HG03565 (cell line): ENCODE results near the gene MINDY1.
A peak's percentile ranks its signal among the peaks of the same experiment; 100 is the strongest.

Source experiments
- ATAC-seq: cut with Tn5 transposase; IDR thresholded peaks from one replicate; pipeline ENCODE4 v1.9.1; 2021; ENCODE audit warnings: mild to moderate bottlenecking, moderate library complexity; ENCODE audit not compliant: unreplicated experiment

Gene MINDY1

DNA sequence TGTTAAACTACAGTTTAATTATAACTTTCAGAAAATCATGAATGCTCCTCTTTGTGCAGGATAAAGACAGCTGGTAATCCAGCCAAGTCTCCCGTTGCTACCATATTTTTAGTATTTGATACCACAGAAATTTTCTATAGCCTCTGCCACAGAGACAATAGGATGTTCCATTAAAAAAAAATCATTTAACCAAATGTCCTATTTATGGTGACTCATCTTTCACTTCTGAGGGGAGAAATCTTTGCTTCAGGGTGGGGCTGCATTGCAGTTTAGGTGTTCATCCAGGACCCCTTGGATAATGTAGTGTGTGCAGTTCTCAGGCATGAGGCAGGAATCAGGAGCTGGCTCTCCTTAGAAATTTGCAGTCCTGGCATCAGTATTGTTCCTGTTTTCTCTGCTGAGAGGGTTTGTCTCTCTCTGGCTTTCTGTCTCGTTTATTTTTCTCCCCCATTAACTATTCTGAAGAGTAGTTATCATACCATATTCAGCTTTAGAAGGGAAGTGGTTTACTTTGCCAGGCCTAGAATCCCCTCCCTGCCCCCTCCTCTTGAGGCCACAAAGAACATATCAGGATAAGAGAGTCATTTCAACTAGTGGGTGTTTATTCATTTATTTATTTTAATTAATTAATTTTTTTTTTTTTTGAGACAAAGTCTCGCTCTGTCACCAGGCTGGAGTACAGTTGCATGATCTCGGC, 4.6 kb upstream of the MINDY1 start:
- ATAC-seq: no peak

DNA sequence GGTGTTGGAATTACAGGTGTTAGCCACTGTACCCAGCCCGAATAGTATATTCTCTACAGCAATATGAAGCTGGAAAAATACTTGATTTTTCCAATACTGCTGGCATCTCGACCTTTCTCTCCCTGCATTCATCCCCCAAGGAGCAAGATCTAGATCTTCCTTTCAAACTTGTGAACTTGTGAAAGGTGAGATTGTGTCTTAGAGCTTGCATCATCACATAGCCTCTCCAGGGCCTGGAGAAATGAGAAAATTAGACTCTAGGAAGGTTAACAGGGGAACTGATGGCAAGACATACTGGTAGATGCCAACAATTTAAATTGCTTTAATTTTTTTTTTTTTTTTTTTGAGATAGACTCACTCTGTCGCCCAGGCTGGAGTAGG, 3.6 kb upstream of the MINDY1 start:
- no peak for ATAC-seq

DNA sequence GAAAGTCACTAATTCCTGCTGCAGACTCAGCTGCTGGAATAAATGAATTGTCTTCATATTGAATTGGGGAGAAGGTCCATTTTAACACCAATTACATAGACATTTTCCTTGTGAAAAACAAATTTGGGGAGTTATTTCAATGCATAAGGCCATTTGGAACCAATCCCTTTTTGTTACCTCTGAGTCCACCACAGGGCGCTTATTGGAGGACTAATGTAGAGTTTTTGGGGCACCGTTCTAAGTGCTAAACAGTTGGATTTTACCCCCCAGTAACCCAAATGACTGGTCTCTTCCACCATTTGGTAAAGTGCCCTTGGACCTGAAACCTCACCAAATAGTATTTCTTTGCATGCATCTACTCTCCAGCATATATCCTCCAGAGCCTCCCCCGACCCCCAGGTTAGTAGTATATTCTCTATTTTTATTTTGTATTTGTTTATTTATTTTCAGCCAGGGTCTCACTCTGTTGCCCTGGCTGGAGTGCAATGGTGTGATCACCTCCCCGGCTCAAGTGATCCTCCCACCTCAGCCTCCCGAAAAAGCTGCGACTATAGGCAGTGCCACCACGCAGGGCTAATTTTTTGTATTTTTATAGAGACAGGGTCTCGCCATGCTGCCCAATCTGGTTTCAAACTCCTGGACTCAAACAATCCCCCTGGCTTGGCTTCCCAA, 3.1 kb upstream of the MINDY1 start:
- no peak for ATAC-seq

DNA sequence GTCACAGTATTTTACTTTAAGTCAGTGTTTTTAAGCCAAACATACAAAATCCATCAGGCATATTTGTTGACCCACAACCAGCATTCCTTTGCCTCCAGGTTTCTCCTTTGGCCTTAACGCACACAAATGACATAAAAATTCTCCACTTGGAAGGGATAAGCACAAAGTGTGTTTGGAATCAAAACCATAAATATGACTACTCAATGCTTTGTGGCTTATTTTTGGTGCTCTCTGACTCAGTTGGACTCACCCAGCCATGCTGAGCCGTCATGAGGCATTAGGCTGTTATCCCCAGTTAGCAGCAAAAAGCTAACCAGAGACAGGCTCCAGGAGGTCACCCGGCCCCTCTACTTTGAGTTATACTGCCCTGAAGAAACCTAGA, 2.5 kb upstream of the MINDY1 start:
- ATAC-seq: no peak

DNA sequence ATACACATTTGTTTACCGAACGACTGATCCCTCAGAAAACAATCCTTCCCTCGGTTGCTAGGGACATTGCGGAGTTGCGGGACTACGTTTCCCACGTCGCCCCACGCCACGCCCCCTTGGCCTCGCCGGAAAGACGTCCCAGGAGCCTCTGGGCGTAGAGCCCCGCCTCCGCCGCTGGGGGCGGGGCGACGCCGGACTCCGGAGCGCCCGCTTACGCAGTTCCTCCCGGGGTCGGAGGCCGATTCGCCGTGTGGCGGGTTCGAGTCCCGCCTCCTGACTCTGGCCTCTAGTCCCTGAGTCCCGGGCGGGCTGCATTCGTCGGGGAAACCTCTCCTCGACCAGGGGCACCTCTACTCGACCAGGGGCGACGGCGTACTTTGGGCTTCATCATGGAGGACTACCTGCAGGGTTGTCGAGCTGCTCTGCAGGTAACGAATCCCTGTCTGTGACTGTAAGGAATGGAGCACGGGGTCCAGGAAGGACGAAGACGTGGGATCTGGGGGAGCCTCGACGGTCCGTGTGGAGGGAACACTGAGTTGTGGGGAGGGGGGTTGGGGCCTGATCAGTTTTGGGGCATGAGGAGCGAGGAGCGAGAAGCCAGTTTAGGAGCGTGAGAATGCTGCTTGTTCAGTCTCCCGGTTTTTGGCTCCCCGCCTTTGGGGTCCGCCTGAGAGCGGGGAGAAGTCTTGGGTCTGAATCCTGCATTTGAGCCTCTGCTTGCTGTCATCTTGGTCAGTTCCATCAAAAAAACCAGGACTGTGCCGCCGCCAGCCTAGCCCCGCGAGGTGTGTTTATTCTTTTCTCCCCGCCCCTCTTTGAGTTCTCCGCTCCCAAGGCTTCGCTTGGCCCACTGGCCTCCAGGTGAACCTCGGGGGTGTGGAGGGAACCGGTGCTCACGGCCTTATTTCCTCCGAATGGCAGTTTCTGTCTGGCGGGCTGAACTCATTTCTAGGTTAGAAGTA, 1.8 kb upstream of the MINDY1 start, which contains the start of gene PRUNE1:
Gene PRUNE1 (plus strand): TSS at position 206 of the 962 bp plus-strand sequence. CDS start 184 bp downstream, at position 390.
- peak; percentile 72 for ATAC-seq

DNA sequence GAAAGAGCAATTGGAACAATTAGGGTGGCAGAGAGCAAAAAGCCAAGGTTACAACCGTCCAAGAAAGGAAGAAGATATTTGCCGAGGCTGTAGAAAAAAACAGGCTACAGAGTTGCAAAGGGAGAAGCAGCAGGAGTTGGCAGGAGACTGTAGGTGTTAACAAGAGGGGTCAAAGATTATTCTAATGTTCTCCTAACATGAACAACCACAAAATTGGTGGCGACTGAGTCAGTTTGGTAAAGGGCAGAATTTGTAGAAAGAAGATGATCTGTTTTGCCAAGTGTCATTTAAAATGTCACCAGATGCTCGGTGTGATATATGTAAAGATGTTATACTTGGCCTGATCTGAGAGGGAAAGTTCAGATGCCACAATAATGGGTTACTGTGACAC, 1.1 kb upstream of the MINDY1 start:
- peak; percentile 5 for ATAC-seq

DNA sequence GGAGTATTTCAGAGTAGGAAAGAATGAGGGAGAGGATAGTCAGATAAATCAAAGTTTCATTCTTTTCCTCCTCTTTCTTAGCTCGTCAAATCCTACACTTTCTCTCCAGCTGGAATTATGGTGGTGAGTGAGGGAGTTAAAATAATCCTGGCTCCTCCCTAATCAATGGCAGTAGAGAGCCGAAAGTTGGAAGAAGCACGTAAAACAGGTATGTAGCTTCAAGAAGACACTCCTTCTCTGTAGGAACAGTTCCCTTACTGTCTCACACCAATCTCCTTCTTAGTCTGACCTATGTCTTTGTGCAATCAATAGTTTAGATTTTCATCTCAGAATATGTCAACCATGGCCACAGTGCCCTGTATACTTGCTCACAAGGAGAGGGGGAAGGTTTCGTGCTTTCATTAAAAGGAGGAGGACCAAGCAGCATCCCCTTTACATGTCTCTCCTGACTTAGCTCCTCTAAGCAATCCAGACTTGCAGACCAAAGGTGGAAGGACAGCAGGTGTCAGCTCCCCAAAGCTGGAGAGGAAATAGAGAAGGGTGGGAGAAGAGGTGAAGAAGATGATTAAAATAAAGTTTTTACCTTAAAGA, 878 bp downstream of the MINDY1 start:
- no peak for ATAC-seq

DNA sequence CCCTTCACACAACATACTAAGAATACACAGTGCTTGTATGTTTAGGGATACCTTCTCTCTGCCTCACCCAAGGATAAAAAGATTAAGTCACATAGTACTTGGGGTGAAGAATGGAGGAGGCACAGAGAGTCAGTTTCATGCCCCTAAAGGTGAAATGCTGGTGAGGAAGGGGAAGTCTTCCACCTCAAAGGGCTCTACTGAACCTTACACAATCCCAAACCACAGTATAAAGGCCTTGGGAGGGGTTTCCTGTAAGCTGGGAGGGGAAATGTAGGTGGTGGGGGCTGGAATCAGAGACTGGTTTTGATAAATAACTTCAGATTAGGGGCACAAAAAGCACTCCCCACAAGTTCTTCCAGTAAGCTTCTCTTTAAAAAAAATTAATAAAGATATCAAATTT, 3.5 kb downstream of the MINDY1 start:
- ATAC-seq: no peak

DNA sequence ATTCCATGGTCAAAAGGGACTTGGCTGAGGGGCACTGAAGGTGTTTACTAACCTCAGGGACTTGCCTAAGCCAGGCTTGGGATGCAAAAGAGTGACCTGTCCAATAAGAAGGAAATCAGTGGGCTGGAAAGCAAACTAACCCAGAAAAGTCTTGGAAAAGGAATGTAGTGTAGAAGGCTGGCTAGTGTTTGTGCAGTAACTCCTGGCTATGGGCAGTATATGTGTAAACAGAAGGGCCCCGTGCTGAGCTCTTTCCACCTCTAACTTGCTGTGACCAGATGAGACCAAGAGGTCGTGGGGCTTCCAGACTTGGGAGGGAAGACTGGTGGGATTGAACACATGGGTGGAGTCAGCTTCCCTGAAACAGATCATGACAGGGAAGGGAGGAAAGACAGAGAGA, 4.1 kb downstream of the MINDY1 start:
- no peak for ATAC-seq

DNA sequence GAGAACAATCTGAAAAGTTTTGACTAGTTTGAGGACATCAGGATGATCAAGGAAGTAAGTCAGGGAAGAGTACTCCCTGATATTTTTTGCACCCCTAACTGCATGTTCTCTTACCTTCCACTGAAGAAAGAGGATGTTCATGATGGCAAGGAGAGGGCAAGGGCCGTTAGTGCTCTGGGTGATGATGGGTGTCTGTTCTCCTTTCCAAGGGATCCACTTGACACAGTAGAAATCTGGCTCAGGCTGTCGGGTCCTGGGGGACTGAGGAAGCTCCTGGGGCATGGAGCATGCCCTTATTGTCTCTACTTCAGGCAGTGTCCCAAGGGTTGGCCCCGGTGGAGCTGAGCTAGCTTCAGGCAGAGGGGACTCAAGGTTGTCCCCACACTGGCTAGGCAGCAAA, 4.7 kb downstream of the MINDY1 start:
- no peak for ATAC-seq

DNA sequence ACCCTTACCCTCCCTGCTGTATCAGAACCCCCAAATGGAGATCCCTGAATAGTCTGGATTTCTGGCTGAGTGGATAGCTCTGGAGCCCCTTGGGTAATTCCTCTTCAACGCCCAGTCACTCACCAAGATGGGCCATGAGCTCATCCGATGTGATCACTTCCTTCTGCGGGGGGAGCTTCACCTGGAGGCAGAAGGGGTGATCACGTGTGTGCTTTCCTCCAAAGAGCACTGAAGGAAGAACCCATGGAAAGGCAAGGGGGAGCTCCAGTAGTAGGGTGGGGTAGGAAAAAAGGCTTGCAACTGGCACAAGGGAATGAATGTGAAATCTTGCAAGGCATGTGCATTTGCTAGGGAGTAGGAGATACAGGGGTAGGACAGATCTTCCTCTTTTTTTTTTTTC, 5.1 kb downstream of the MINDY1 start:
- ATAC-seq: no peak

DNA sequence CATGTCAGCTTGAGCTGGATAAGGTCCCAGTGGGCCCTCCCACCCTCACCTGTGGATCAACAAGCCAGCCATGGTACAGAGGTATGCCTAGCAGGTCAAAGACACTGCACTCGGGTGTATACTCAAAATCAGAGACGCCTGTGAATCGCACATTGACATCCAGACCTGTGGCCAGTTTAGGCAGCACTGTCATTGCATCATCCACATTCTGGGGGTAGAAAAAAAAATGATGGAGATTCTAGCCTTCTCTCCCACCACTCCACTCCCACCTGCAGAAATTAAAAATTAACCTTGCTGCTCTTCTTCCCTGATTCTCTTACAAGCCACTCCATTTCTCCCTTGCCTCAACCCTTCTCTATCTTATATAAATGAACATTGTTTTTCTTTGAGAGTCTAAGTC, 6.3 kb downstream of the MINDY1 start:
- no peak for ATAC-seq

DNA sequence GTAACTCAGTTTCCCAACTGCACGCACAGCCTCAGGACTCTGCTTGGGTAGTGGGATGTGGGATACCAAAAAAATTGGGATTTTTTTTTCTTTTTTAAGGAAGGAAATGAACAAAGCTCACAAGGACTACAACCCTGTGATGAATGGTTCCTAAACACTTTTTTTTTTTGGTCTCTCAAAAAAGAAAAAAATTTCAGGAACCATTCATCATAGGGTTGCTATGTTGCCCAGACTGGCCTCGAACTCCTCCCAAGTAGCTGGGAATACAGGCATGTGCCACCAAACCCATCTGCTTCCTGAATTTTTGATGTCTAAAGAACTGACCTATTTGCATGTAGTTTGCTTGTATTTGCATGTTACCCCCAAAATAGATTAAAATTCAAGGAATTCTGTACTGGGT, 6.8 kb downstream of the MINDY1 start:
- no peak for ATAC-seq

DNA sequence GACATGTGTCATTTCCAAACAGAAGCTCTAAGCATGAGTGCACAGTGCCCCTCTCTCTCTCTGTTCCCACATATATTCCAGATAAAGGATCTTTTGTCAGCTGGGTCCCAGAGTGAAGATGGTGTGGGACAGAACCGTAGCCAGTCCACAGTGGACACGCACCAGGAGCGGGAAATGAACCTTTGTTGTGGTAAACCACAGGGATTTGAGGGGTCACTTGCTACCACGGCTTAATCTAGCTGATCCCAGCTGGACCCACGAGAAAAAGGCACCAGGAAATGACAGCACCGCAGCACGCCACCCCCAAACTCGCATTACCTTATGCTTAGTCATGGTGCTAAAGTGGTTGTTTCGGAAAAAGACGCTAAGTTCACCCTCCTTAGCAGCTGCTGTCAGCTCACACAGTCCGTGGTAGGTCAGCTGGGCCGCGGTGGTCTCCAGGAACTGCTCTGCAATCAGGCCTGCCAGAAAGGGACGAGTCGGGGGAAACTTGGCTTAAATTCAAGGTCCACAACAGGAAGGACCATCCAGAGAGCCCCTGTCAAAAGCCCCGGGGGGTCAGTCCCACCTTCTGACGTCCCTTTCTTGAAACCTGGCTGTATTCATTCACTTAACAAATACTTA, 7.5 kb downstream of the MINDY1 start:
- ATAC-seq: no peak

DNA sequence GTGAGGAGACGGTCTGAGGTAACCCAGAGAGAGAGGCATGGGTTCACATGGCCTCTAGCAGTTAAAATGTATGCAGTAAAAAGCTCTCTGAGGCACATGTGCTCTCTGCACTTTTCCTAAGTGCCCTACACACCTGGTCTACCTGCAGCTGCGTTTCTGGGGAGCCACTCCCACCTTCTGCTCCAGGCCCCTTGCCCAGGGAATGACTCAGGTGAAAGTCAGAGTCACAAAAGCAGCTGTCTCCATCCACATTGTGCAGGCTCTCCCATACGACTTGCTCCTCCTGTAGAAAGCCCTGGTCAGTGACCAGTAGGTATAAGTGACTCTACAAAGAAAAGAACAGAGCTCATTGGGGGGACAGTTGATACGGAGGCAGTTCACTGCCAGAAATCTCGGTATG, 8.8 kb downstream of the MINDY1 start:
- no peak for ATAC-seq

DNA sequence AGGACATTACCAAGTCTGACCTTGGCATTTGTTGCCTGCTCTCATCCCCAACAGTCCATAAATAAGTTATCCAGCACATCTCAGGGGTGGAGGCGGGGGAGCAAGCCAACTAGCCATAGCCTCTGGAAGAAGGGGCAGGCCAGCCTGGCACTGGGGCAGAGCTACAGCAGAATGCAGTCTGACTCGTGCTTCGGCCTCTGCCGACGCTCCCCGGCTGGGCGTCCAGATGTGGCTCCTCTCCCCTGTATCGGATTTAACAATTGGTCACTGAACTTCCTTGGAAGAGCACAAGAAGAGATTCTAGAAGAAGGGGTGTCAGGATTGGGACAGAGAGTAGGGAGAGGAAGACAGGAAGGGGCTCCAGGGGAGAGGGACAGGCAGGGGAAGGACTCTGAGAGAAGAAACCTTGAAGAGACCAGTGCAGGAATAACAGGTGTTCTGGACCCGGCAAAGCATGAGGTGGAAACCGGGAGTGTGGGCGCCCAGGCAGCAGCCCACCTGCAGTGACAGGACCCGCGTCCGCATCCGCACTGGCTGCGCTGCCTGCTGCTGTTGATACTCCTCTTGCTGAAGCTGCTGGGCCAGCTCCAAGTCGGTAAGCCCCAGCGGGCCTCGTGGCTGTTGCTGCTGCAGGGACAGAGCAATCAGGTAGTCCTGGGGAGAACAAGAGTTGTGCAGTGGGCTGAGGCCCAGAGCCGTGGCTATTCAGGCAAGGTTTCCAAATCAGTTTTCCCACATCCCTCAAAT, 9.4 kb downstream of the MINDY1 start:
- no peak for ATAC-seq

DNA sequence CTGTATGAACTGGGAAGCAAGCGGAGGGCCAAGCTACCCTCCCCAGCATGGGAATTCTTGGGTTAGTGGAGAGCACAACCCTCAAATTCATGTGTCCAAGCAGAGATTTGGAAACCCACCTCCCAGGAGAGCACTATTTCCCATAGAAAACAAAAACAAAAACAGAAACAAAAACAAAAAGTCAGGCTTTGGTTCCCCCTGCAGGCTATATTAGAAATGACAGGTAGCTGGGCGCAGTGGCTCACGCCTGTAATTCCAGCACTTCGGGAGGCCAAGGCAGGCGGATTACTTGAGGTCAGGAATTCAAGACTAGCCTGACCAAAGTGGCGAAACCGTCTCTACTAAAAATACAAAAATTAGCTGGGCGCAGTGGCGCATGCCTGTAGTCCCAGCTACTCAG, 10.8 kb downstream of the MINDY1 start:
- ATAC-seq: no peak

DNA sequence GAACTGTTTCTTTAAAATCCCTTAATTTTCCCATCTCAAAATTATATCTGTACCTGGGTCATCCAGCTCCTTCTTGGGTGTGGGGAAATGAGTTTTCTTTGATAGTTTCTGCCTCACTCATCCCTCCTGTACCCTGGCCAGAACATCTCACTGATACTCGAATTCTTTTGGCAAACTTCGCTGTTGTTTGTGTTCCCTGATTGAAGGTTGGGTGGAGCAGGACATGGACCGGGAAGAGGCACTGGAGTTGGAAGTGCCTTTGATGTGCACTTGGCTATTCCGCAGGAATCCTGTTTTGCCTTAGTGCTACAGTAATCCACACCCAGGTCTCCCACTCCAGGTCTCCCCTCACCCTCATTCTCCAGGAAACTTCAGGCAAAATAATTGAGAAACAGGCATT, 11.2 kb downstream of the MINDY1 start:
- no peak for ATAC-seq

DNA sequence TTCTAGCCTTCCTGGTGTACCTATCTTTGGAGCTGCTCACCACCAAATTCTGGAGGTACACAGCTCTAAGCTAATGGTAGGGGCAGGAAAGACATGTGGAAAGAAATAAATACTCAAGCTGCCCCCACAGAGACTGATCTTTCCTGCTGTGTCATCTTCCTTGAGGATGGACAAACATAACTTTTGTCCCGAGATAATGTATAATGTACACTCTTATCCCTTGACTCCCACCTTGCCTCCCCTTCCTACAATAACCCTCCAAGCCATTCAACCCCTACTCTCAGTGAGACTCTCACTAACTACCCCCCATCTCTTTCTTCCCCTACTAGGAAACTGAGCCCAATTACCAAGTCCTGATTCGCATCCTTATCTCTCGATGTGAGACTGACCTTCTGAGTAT, 12.5 kb downstream of the MINDY1 start:
- ATAC-seq: no peak

DNA sequence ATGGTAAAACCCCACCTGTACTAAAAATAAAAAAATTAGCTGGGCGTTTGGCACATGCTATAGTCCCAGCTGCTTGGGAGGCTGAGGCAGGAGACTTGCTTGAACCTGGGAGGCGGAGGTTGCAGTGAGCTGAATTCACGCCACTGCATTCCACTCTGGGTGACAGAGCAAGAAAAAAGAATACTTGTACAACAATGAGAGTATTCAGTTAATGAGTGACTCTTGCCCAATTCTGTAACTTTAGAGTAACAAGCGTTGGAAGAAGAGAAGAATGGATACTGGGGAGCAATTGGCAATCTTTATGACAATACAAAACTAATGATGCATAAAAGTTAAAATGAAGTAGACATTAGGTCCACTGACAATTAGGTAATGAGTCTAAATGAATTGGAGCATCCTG, 14.1 kb downstream of the MINDY1 start:
- ATAC-seq: no peak
